Fibroblast of the aortic adventitia (primary cell): ENCODE data around the gene AGBL4. TPM values are rescaled to one million over a fixed set of nuclear protein-coding genes. Genes with fewer than 3 reads are reported as not detected.
"Not testable (repeated sequence)": the region's sequence is repeated elsewhere in the genome, so short reads cannot be mapped to it uniquely, and the experiment has no call there.

ENCODE experiments used
- DNase-seq: peaks from one replicate; pipeline ENCODE4 v3.0.0-alpha.2; 2010; ENCODE audit warnings: low read depth
- H3K4me3 ChIP-seq: 2 replicates; pipeline ENCODE4 v1.5.1; 2011; ENCODE audit warnings: low read depth, mild to moderate bottlenecking, control low read depth, low read length, moderate library complexity
- CTCF ChIP-seq: IDR thresholded peaks from 2 replicates; pipeline ENCODE4 v1.5.1; 2011; ENCODE audit warnings: mild to moderate bottlenecking, low read length, control low read depth, inconsistent platforms; ENCODE audit not compliant: insufficient read depth
- total RNA-seq: library from RNA; depleted of rRNA; stranded (reverse); fragments of >200 nt; gene quantifications from 2 replicates; pipeline ENCODE4 v1.2.3, GENCODE V29; 2012; ENCODE audit warnings: low replicate concordance

The AGBL4 gene
- total RNA-seq, 1 donor: not detected

GRCh38 chr1:50027794-50028193, 4.0 kb upstream of the AGBL4 start:
- DNase-seq: no peak
- TF ChIP-seq CTCF: no peak
- no peak overlapping the region for H3K4me3 ChIP-seq

- no peak for TF ChIP-seq CTCF
- H3K4me3 ChIP-seq: no peak overlapping the region
- DNase-seq: no peak
Measured at GRCh38 chr1:49995734-49996133, 28.0 kb downstream of the AGBL4 start.

- no peak overlapping the region for H3K4me3 ChIP-seq
- no peak for TF ChIP-seq CTCF
- no peak for DNase-seq
Measured at GRCh38 chr1:49971088-49971487, 52.7 kb downstream of the AGBL4 start.

- no peak for DNase-seq
- no peak for TF ChIP-seq CTCF
- no peak overlapping the region for H3K4me3 ChIP-seq
Measured at GRCh38 chr1:49951385-49951784, 72.4 kb downstream of the AGBL4 start.

- H3K4me3 ChIP-seq, DNase-seq: not testable (repeated sequence)
Measured at GRCh38 chr1:49915301-49915700, 108.5 kb downstream of the AGBL4 start.

- TF ChIP-seq CTCF: no peak
- no peak for DNase-seq
Measured at GRCh38 chr1:49906365-49906764, 117.4 kb downstream of the AGBL4 start.

GRCh38 chr1:49864581-49864980, 159.2 kb downstream of the AGBL4 start:
- TF ChIP-seq CTCF: no peak
- H3K4me3 ChIP-seq: no peak overlapping the region
- DNase-seq: no peak

More at GRCh38 chr1:49906365-49906764, 117.4 kb downstream of the AGBL4 start:
- no peak overlapping the region for H3K4me3 ChIP-seq

- no peak for TF ChIP-seq CTCF
- no peak overlapping the region for H3K4me3 ChIP-seq
- DNase-seq: no peak
Measured at GRCh38 chr1:49854741-49855140, 169.0 kb downstream of the AGBL4 start.
